HG03575 (cell line): ENCODE results near the gene PTPRK.

Experiments
- ATAC-seq: cut with Tn5 transposase; IDR thresholded peaks from one replicate; pipeline ENCODE4 v1.9.1; 2021; ENCODE audit not compliant: unreplicated experiment, insufficient number of reproducible peaks, low FRiP score; ENCODE audit errors: extremely low read depth

The PTPRK gene

DNA sequence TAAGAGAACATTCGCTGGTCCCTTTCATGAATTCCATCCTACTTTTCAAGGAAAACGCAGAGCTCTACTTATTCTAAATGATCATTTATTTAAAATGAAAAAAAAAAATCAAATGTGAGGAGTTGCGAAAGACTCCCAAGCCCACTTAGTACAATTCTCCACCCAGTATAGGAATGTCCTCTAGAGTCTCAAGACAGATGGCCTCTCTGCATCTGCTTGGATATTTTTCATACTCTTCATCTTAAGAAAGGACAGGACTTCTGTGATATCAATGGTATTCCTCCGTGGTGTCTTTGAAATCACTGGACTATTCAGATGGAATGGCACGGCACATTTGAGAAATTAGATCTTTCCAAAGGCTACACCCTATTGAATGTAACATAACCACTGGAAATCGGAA lies 107.1 kb downstream of the PTPRK start:
- no peak for ATAC-seq

GRCh38 chr6:128412680-128413079 lies 107.7 kb downstream of the PTPRK start:
- no peak for ATAC-seq

GRCh38 chr6:128410584-128410983 lies 109.8 kb downstream of the PTPRK start:
- no peak for ATAC-seq

DNA sequence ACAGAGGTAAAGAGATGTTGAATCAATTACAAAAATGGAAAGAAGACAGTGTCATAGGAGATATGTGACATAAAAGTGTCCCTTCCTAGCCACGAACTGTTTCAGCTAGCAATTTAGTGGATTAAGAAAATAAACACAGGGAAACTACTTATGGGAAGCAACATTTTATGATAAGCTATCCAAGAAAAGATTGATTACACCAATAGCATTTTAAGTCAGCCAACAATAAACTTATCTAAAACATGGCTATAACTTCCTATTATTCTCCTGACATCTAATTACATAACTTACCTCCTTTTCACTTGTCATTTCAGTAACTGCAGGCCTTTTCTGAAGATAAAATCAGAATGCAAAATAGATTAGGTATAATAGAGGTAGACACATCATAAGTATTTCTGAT lies 111.4 kb downstream of the PTPRK start:
- no peak for ATAC-seq

- no peak for ATAC-seq
Observed at GRCh38 chr6:128406453-128406852, 113.9 kb downstream of the PTPRK start.

GRCh38 chr6:128403618-128404444 lies 116.6 kb downstream of the PTPRK start:
- no peak for ATAC-seq

DNA sequence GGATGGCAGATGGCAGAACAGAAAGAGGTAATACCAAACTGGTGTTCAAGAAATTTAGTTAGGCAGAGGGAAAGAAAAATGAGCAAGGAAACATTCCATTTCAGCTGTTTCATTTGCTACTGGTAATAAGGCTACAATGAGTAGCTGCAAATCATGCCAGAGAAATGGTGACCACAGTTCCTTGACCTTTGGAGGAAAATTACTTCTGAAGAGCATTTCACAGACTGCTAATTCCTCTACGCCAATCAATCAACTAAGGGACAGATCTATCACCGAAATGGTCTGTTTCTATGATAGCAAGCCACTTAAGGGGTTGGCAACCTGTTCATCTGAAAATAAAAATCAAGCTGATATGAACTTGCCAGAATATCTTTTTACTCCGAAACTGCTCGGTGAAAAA lies 119.5 kb downstream of the PTPRK start:
- no peak for ATAC-seq

- no peak for ATAC-seq
Observed at GRCh38 chr6:128397996-128398395, 122.4 kb downstream of the PTPRK start.

GRCh38 chr6:128395596-128395995 lies 124.8 kb downstream of the PTPRK start:
- ATAC-seq, result no peak

GRCh38 chr6:128395188-128395587 lies 125.2 kb downstream of the PTPRK start:
- no peak for ATAC-seq

GRCh38 chr6:128394167-128394566 lies 126.2 kb downstream of the PTPRK start:
- no peak for ATAC-seq

DNA sequence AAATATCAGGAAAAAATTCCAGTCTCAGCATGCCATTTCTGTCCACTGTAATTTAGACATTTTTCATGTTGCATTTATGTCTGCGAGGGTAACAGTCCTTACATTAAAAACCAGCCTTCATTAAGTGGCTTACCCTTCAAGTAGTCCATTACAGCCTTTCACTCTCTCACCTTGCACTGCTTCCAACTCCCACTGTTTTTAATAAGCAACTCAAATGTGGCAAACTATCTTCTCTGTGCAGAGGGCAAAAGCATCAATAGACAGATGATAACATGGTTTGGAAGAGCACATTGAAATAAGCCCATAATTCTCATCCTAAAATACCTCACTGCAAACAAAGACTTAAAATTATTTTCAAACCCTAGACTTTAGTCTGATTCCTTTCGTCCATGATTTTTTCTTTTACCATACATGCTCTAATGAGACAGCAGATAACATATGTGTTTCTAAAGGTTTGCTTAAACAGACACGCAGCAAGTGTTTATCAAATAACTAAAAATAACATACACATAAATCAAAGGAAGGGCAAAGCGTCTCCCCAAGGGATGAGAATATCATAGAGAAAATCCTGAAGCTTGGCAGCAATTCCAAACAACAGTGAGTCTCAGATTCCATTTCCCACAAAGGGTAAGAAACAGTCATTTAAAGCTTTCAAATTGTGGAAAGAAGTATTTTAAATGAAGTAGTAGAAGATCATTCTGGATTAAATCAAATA lies 130.4 kb downstream of the PTPRK start:
- ATAC-seq, result no peak

GRCh38 chr6:128388380-128388779 lies 132.0 kb downstream of the PTPRK start:
- ATAC-seq, result no peak

DNA sequence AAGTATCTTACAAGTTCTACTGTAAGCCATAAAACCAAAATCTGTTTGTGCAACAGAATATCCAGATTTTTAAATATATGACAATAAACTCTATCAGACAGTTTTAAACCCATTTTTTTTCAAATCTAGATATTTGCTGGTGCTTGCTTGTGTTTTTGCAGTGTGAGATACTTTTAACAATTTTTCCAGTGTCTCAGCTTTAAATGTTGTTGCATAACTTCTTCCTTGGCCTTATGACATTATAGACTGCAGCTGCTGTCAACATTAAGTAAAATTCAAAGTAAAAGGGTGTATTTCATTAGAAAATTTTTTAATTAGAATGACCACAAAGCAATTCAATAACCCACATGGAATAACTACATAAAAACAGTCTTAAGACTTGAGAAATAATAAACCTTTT lies 139.5 kb downstream of the PTPRK start:
- no peak for ATAC-seq

DNA sequence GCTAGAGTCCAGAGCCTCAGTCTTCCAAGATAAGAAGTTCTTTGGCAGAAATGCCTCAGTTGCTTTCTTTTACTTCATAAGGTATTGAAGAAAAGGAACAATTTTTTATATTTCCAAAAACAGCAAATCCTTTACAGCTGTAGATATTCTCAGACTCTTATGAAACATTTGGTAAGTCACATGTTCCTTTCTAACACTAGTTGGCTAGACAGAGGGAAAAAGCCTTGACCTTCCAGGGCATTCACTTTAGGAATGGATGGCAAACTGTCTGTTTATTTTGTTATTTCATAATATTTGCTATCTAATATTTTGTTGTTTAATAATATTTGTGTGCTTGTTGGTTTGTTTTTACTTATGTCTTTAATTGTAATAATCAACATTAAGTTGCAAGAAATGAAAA lies 140.8 kb downstream of the PTPRK start:
- no peak for ATAC-seq

GRCh38 chr6:128376952-128377503 lies 143.4 kb downstream of the PTPRK start:
- no peak for ATAC-seq

DNA sequence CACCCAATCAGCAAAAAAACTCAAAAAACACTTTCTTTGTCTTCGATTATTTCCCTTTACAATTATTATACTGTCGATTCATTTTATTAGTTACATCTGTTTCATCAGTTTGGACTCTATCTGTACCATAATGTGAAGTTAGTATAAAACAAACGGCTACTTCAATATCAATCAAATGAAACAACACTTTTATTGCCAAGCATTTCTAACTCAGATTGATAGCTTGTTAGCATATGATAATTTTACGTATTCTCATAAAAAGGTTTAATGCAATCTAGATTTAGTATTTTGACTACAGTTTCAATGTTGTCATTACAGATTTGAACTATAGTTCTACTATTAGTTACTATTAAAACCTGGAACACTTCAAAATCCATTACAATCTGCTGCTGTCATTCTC lies 149.3 kb downstream of the PTPRK start:
- ATAC-seq, result no peak

- ATAC-seq, result no peak
Observed at GRCh38 chr6:128370072-128370471, 150.3 kb downstream of the PTPRK start.

GRCh38 chr6:128368213-128368944 lies 152.0 kb downstream of the PTPRK start:
- ATAC-seq, result no peak

DNA sequence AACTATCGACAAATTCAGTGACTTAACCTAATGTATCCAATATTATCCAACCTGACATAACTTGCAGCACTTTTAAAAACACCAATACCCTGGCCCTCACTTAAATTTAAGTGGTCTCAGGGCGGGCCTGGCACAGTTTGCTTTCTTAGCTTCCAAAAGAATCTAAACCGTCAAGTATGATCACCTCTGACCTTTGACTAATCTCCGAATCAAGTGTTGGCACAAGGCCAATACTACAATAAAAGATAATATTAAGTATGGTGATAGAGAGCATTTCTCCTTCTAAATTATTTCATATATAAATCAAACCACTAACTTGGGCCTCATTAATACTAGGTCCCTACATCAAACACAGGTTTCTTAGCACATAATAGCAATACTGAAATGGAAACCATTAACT lies 153.0 kb downstream of the PTPRK start:
- no peak for ATAC-seq
